HepG2 (cell line): ENCODE data around the gene LHFPL6. TPM values are rescaled to one million over a fixed set of nuclear protein-coding genes. Genes with fewer than 3 reads are reported as not detected.

Source experiments
- ATAC-seq: fragments of 200-7000 bp; cut with Tn5 transposase; 3 replicates; pipeline ENCODE4 v1.9.1; 2020; ENCODE audit warnings: mild to moderate bottlenecking, moderate library complexity
- BruUV-seq: library from RNA; stranded (reverse); fragments of 400-500 nt; replicated peaks from 2 replicates; lab custom pipeline; 2021; lab: Mats Ljungman, UMichigan
- CTCF ChIA-PET: fragments of 300-600 bp; formaldehyde crosslinking; extraction: SDS; loops from one replicate; lab custom pipeline; 2021; ENCODE audit warnings: low total read pairs, inconsistent platforms, low intra/inter-chr PET ratio; lab: Yijun Ruan, JAX
- POLR2A ChIA-PET: fragments of 350-600 bp; sonication (Branson Sonifier 250); formaldehyde crosslinking; loops from one replicate; lab custom pipeline; 2020; ENCODE audit warnings: antibody characterized with exemption, inconsistent platforms; lab: Yijun Ruan, JAX
- DNase-seq: peaks from one replicate; pipeline ENCODE4 v3.0.0-alpha.2; 2015; ENCODE audit warnings: low spot score
- FAIRE-seq: peaks from 3 replicates; lab custom pipeline; 2011; peaks lifted over from hg19 to GRCh38; lab: Jason Lieb, UNC
- H2AFZ ChIP-seq: one replicate; pipeline ENCODE4 v1.6.1; 2011; ENCODE audit warnings: low read length, inconsistent platforms
- H3K27ac ChIP-seq: fragments of 300-600 bp; 3 replicates; pipeline ENCODE4 v1.8.0; 2011; ENCODE audit warnings: mixed run types, mild to moderate bottlenecking, mixed read lengths, low read length, inconsistent platforms; ENCODE audit not compliant: insufficient read depth; ENCODE audit errors: extremely low read length
- H3K27me3 ChIP-seq, 2 experiments: fragments of 200-600 bp in 1 of 2; 2 replicates in 1 of 2; 3 replicates in 1 of 2; pipeline versions ENCODE4 v1.6.0 to v1.8.0; 2011; ENCODE audit warnings: low read length in 2 of 2, mild to moderate bottlenecking in 2 of 2, moderate library complexity in 2 of 2, inconsistent platforms in 1 of 2; ENCODE audit not compliant: insufficient read depth in 2 of 2, control insufficient read depth in 1 of 2
- H3K36me3 ChIP-seq, 2 experiments: fragments of 200-600 bp in 1 of 2; replicated peaks in 1 of 2; 2 replicates in 1 of 2; 3 replicates in 1 of 2; pipeline versions ENCODE4 v1.5.1 to v1.8.0; 2011; ENCODE audit warnings: low read length in 2 of 2, inconsistent platforms in 1 of 2; ENCODE audit not compliant: insufficient read depth in 2 of 2, control insufficient read depth in 1 of 2
- H3K4me1 ChIP-seq: 2 replicates; pipeline ENCODE4 v1.5.1; 2012; ENCODE audit warnings: low read length, inconsistent platforms; ENCODE audit not compliant: insufficient read depth
- H3K4me2 ChIP-seq: 2 replicates; pipeline ENCODE4 v1.6.0; 2011; ENCODE audit warnings: low read depth, low read length, inconsistent platforms
- H3K4me3 ChIP-seq, 3 experiments: fragments of 200-600 bp in 1 of 3; sonication (generic), shearing (Covaris generic) in 1 of 3; replicated peaks in 1 of 3; 2 replicates each; pipeline ENCODE4 v1.5.1; 2011 to 2016; ENCODE audit warnings: low read length in 3 of 3, inconsistent platforms in 2 of 3, low read depth in 2 of 3, mild to moderate bottlenecking in 2 of 3, control low read depth in 1 of 3, mixed read lengths in 1 of 3; ENCODE audit not compliant: insufficient read depth in 1 of 3
- H3K79me2 ChIP-seq: one replicate; pipeline ENCODE4 v1.6.1; 2011; ENCODE audit warnings: low read length, inconsistent platforms; ENCODE audit not compliant: insufficient read depth
- H3K9ac ChIP-seq: 2 replicates; pipeline ENCODE4 v1.6.0; 2011; ENCODE audit warnings: mild to moderate bottlenecking, low read depth, low read length, inconsistent platforms; ENCODE audit not compliant: insufficient read depth
- H3K9me3 ChIP-seq: 2 replicates; pipeline ENCODE4 v1.5.1; 2012; ENCODE audit warnings: mild to moderate bottlenecking, low read length
- H4K20me1 ChIP-seq: 2 replicates; pipeline ENCODE4 v1.6.0; 2011; ENCODE audit warnings: inconsistent platforms, mild to moderate bottlenecking, low read length, moderate library complexity; ENCODE audit not compliant: insufficient read depth
- BRF2 ChIP-seq: sonication (generic); formaldehyde crosslinking; IDR thresholded peaks from 2 replicates; pipeline ENCODE4 v1.8.1; 2022; ENCODE audit warnings: mild to moderate bottlenecking, missing genetic modification reagents
- CAMTA2 ChIP-seq: sonication (generic); formaldehyde crosslinking; IDR thresholded peaks from 2 replicates; pipeline ENCODE4 v1.4.0; 2020; ENCODE audit warnings: mild to moderate bottlenecking, missing genetic modification reagents, borderline replicate concordance
- CTCF ChIP-seq: sonication (generic); formaldehyde crosslinking; IDR thresholded peaks from 2 replicates; pipeline ENCODE4 v1.5.0; 2020; ENCODE audit warnings: mild to moderate bottlenecking, missing genetic modification reagents, moderate library complexity
- PBX3 ChIP-seq: sonication (generic); formaldehyde crosslinking; IDR thresholded peaks from 2 replicates; pipeline ENCODE4 v1.8.1; 2023; ENCODE audit warnings: missing genetic modification reagents, inconsistent platforms, borderline replicate concordance
- RAD21 ChIP-seq: fragments of 450-650 bp; formaldehyde crosslinking; IDR thresholded peaks from 2 replicates; pipeline ENCODE4 v1.5.0; 2020; ENCODE audit warnings: mild to moderate bottlenecking
- SMC3 ChIP-seq: IDR thresholded peaks from 2 replicates; pipeline ENCODE4 v1.6.1; 2011; ENCODE audit warnings: low read length, improper control_type of control experiment
- STAG1 ChIP-seq: sonication (generic); formaldehyde crosslinking; IDR thresholded peaks from 2 replicates; pipeline ENCODE4 v1.4.0; 2020; ENCODE audit warnings: missing genetic modification reagents
- TEAD3 ChIP-seq: optimal IDR thresholded peaks from 2 replicates; pipeline ENCODE3; 2016; ENCODE audit warnings: borderline replicate concordance
- WGBS: methylation state at CpG from one replicate; pipeline ENCODE4 v1.1.6; 2017; ENCODE audit warnings: low lambda C conversion rate; 5-methylcytosine and 5-hydroxymethylcytosine counted together
- in situ Hi-C: cut with HindIII; loops from 2 replicates; pipeline ENCODE4 v1.10.0; 2017; ENCODE audit warnings: low pct_unique_long_range_greater_than_20kb; ENCODE audit not compliant: extremely low pct_ligation_motif_present
- intact Hi-C: fragments of 100-400 bp; cut with micrococcal nuclease; formaldehyde crosslinking; loops from one replicate; pipeline ENCODE4 v1.10.0; 2022; ENCODE audit not compliant: unreplicated experiment
- polyA plus RNA-seq, 8 experiments: library from polyadenylated mRNA; depleted of rRNA in 3 of 8; stranded (reverse) in 7 of 8; unstranded in 1 of 8; fragments of >200 nt; fragmentation: Illumina TruSeq in 4 of 8; extraction: Trizol in 4 of 8; gene quantifications; 2 replicates each; pipeline versions ENCODE4 v1.2.1 to v1.2.3, GENCODE V29; 2011 to 2016; ENCODE audit warnings: low read depth in 4 of 8, missing spikeins in 1 of 8, mixed read lengths in 1 of 8; ENCODE audit not compliant: insufficient read depth in 1 of 8
- total RNA-seq, 5 experiments: library from RNA; depleted of rRNA; stranded (reverse); fragments of >200 nt; fragmentation: Illumina TruSeq; extraction: Trizol; gene quantifications; 2 replicates each; pipeline ENCODE4 v1.2.3, GENCODE V29; 2016; ENCODE audit warnings: low read depth in 1 of 5

Gene LHFPL6
- total and polyA plus RNA-seq, 2 of the 13 experiments (the other 11 are each of a cell fraction or from before 2014, with no cell fraction given), result not detected

- no peak overlapping the region for H2AFZ ChIP-seq
- 30% methylated on average over 5 of the region's 5 CpGs for WGBS
- H4K20me1 ChIP-seq, result no peaks in the 10 kb centered on the region
- TF ChIP-seq STAG1 (CRISPR knock-in tag) (peak; percentile 58), TEAD3 (CRISPR knock-in tag) (peak; percentile 97), CAMTA2 (CRISPR knock-in tag) (no peak), CTCF (CRISPR knock-in tag) (peak; percentile 60), BRF2 (CRISPR knock-in tag) (no peak), SMC3 (peak; percentile 26; the same call in 1 of the 2 replicates), RAD21 (CRISPR knock-in tag) (no peak), PBX3 (CRISPR knock-in tag) (no peak)
- H3K9ac ChIP-seq, result no peak overlapping the region
- no peak overlapping the region for H3K4me2 ChIP-seq
- intact Hi-C loops (loop anchor here (1.0 to 10.0 kb wide), 4 partner anchors 197 to 640 kb away; no protein-coding TSS in a partner anchor), in situ Hi-C loops (loop anchor here (25.0 kb wide), 3 partner anchors 350 to 650 kb away; no protein-coding TSS in a partner anchor)
- ChIA-PET CTCF (interaction anchor here (0.7 kb wide), 1 partner anchor 339 kb away, joined by 3 read pairs; no protein-coding TSS in a partner anchor), POLR2A (no interaction called here)
- no peak overlapping the region for H3K4me3 ChIP-seq
- no TSS peak for BruUV-seq
- FAIRE-seq, result peak; percentile 39
- peak; percentile 58 for DNase-seq
- H3K27me3 ChIP-seq, result no peaks in the 10 kb centered on the region; a peak in 1 of 5 replicates
- ATAC-seq, result no peak
- no peaks in the 10 kb centered on the region for H3K9me3 ChIP-seq
- H3K4me1 ChIP-seq, result no peaks in the 10 kb centered on the region
- H3K36me3 ChIP-seq, result no peaks in the 10 kb centered on the region
- no peaks in the 10 kb centered on the region for H3K79me2 ChIP-seq
- H3K27ac ChIP-seq, result no peak overlapping the region
These were observed 9.1 kb upstream of the LHFPL6 start for GRCh38 chr13:39612023-39612637.
